HepG2 (cell line): ENCODE data around the gene BYSL. TPM values are rescaled to one million over a fixed set of nuclear protein-coding genes. Genes with fewer than 3 reads are reported as not detected.
A peak's percentile ranks its signal among the peaks of the same experiment; 100 is the strongest.

Source experiments
- ARNTL ChIP-seq: sonication (generic); formaldehyde crosslinking; IDR thresholded peaks from 2 replicates; pipeline ENCODE4 v1.4.0; 2020; ENCODE audit warnings: mild to moderate bottlenecking, missing genetic modification reagents
- BORCS8-MEF2B ChIP-seq: sonication (generic); formaldehyde crosslinking; IDR thresholded peaks from 2 replicates; pipeline ENCODE4 v1.8.0; 2022; ENCODE audit warnings: mild to moderate bottlenecking, missing genetic modification reagents
- ELF3 ChIP-seq: IDR thresholded peaks from 2 replicates; pipeline ENCODE4 v1.6.1; 2016; ENCODE audit warnings: missing genetic modification reagents, missing compliant biosample characterization
- EZH2 ChIP-seq: conservative IDR thresholded peaks from 2 replicates; pipeline ENCODE4 v1.6.1; 2012; ENCODE audit warnings: mild to moderate bottlenecking, low read depth, low read length, moderate library complexity
- FOSL2 ChIP-seq: sonication (generic); formaldehyde crosslinking; IDR thresholded peaks from 2 replicates; pipeline ENCODE4 v1.4.0; 2020; ENCODE audit warnings: missing genetic modification reagents
- HNRNPUL1 ChIP-seq: fragments of 200-400 bp; formaldehyde crosslinking; IDR thresholded peaks from 2 replicates; pipeline ENCODE4 v1.6.1; 2017; ENCODE audit warnings: low read depth, mild to moderate bottlenecking, low read length, moderate library complexity
- KLF12 ChIP-seq: sonication (generic); formaldehyde crosslinking; IDR thresholded peaks from 2 replicates; pipeline ENCODE4 v1.4.0; 2020; ENCODE audit warnings: missing genetic modification reagents, borderline replicate concordance
- NCOA1 ChIP-seq: sonication (generic); formaldehyde crosslinking; IDR thresholded peaks from 2 replicates; pipeline ENCODE4 v1.9.0; 2021; ENCODE audit warnings: missing genetic modification reagents
- NKX3-1 ChIP-seq: sonication (generic); formaldehyde crosslinking; IDR thresholded peaks from 2 replicates; pipeline ENCODE4 v1.5.0; 2020; ENCODE audit warnings: missing genetic modification reagents
- PHF8 ChIP-seq: sonication (generic); formaldehyde crosslinking; IDR thresholded peaks from 2 replicates; pipeline ENCODE4 v1.5.0; 2020; ENCODE audit warnings: missing genetic modification reagents
- POLR2AphosphoS5 ChIP-seq: IDR thresholded peaks from 2 replicates; pipeline ENCODE4 v1.6.1; 2012; ENCODE audit warnings: low read depth, low read length
- SNAPC2 ChIP-seq: sonication (generic); formaldehyde crosslinking; IDR thresholded peaks from 2 replicates; pipeline ENCODE4 v1.8.1; 2022; ENCODE audit warnings: mild to moderate bottlenecking, missing genetic modification reagents
- ZBTB37 ChIP-seq: sonication (generic); formaldehyde crosslinking; IDR thresholded peaks from 2 replicates; pipeline ENCODE4 v1.4.0; 2020; ENCODE audit warnings: mild to moderate bottlenecking, missing genetic modification reagents
- ZFP90 ChIP-seq: sonication (generic); formaldehyde crosslinking; IDR thresholded peaks from 2 replicates; pipeline ENCODE4 v1.8.0; 2022; ENCODE audit warnings: missing genetic modification reagents, mild to moderate bottlenecking, inconsistent platforms, borderline replicate concordance
- ZMAT5 ChIP-seq: sonication (generic); formaldehyde crosslinking; IDR thresholded peaks from 2 replicates; pipeline ENCODE4 v1.5.0; 2020; ENCODE audit warnings: mild to moderate bottlenecking, low read depth, missing genetic modification reagents, borderline replicate concordance
- ZNF160 ChIP-seq: sonication (generic); formaldehyde crosslinking; IDR thresholded peaks from 2 replicates; pipeline ENCODE4 v1.8.0; 2022; ENCODE audit warnings: mild to moderate bottlenecking, inconsistent platforms, missing genetic modification reagents
- ZNF350 ChIP-seq: sonication (generic); formaldehyde crosslinking; IDR thresholded peaks from 2 replicates; pipeline ENCODE4 v1.4.0; 2020; ENCODE audit warnings: mild to moderate bottlenecking, low read depth, missing genetic modification reagents, borderline replicate concordance
- ZNF513 ChIP-seq: sonication (generic); formaldehyde crosslinking; conservative IDR thresholded peaks from 2 replicates; pipeline ENCODE4 v1.5.0; 2020; ENCODE audit warnings: missing genetic modification reagents
- ZNF547 ChIP-seq: sonication (generic); formaldehyde crosslinking; IDR thresholded peaks from 2 replicates; pipeline ENCODE4 v1.5.1; 2020; ENCODE audit warnings: mild to moderate bottlenecking, missing genetic modification reagents
- ZNF629 ChIP-seq: sonication (generic); formaldehyde crosslinking; conservative IDR thresholded peaks from 2 replicates; pipeline ENCODE4 v1.5.0; 2020; ENCODE audit warnings: missing genetic modification reagents
- ZSCAN9 ChIP-seq: IDR thresholded peaks from 2 replicates; pipeline ENCODE4 v1.6.1; 2016; ENCODE audit warnings: borderline replicate concordance
- polyA plus RNA-seq, 8 experiments: library from polyadenylated mRNA; depleted of rRNA in 3 of 8; stranded (reverse) in 7 of 8; unstranded in 1 of 8; fragments of >200 nt; fragmentation: Illumina TruSeq in 4 of 8; extraction: Trizol in 4 of 8; gene quantifications; 2 replicates each; pipeline versions ENCODE4 v1.2.1 to v1.2.3, GENCODE V29; 2011 to 2016; ENCODE audit warnings: low read depth in 4 of 8, missing spikeins in 1 of 8, mixed read lengths in 1 of 8; ENCODE audit not compliant: insufficient read depth in 1 of 8
- total RNA-seq, 5 experiments: library from RNA; depleted of rRNA; stranded (reverse); fragments of >200 nt; fragmentation: Illumina TruSeq; extraction: Trizol; gene quantifications; 2 replicates each; pipeline ENCODE4 v1.2.3, GENCODE V29; 2016; ENCODE audit warnings: low read depth in 1 of 5
- TF ChIP-seq, protein P1 (sequence below): sonication (generic); formaldehyde crosslinking; IDR thresholded peaks from 2 replicates; pipeline ENCODE4 v1.4.0; 2020; ENCODE audit warnings: missing genetic modification reagents, borderline replicate concordance
- TF ChIP-seq, protein P2 (sequence below): sonication (generic); formaldehyde crosslinking; IDR thresholded peaks from 2 replicates; pipeline ENCODE4 v1.4.0; 2020; ENCODE audit warnings: missing genetic modification reagents
- TF ChIP-seq, protein P3 (sequence below): sonication (generic); formaldehyde crosslinking; conservative IDR thresholded peaks from 2 replicates; pipeline ENCODE4 v1.4.0; 2020; ENCODE audit warnings: missing genetic modification reagents

BYSL gene
- total and polyA plus RNA-seq, 2 of the 13 experiments (the other 11 are each of a cell fraction or from before 2014, with no cell fraction given) = 27.9 to 28.6 TPM

DNA sequence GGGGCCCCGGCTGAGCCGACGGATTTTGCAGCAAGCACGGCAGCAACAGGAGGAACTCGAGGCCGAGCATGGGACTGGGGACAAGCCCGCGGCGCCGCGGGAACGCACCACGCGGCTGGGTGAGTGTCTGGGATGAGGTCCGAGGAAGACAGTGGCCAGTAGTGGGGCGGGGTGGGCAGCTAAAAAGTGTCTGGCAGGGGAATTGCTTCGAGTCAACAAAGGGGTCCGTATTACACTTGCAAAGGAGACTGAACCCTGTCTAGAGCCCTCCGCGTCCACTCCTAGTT, 356 bp downstream of the BYSL start (continued):
- TF ChIP-seq, protein P1, sequence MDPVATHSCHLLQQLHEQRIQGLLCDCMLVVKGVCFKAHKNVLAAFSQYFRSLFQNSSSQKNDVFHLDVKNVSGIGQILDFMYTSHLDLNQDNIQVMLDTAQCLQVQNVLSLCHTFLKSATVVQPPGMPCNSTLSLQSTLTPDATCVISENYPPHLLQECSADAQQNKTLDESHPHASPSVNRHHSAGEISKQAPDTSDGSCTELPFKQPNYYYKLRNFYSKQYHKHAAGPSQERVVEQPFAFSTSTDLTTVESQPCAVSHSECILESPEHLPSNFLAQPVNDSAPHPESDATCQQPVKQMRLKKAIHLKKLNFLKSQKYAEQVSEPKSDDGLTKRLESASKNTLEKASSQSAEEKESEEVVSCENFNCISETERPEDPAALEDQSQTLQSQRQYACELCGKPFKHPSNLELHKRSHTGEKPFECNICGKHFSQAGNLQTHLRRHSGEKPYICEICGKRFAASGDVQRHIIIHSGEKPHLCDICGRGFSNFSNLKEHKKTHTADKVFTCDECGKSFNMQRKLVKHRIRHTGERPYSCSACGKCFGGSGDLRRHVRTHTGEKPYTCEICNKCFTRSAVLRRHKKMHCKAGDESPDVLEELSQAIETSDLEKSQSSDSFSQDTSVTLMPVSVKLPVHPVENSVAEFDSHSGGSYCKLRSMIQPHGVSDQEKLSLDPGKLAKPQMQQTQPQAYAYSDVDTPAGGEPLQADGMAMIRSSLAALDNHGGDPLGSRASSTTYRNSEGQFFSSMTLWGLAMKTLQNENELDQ (CRISPR knock-in tag) = no peak
- no peak for TF ChIP-seq NCOA1 (CRISPR knock-in tag)
- TF ChIP-seq, protein P2, sequence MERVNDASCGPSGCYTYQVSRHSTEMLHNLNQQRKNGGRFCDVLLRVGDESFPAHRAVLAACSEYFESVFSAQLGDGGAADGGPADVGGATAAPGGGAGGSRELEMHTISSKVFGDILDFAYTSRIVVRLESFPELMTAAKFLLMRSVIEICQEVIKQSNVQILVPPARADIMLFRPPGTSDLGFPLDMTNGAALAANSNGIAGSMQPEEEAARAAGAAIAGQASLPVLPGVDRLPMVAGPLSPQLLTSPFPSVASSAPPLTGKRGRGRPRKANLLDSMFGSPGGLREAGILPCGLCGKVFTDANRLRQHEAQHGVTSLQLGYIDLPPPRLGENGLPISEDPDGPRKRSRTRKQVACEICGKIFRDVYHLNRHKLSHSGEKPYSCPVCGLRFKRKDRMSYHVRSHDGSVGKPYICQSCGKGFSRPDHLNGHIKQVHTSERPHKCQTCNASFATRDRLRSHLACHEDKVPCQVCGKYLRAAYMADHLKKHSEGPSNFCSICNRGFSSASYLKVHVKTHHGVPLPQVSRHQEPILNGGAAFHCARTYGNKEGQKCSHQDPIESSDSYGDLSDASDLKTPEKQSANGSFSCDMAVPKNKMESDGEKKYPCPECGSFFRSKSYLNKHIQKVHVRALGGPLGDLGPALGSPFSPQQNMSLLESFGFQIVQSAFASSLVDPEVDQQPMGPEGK (CRISPR knock-in tag) = no peak
- TF ChIP-seq ZNF160 (CRISPR knock-in tag) = no peak
- TF ChIP-seq ZNF513 (CRISPR knock-in tag) = no peak
- no peak for TF ChIP-seq ZNF547
- TF ChIP-seq NKX3-1 (CRISPR knock-in tag) = no peak
- no peak for TF ChIP-seq ELF3
- TF ChIP-seq BORCS8-MEF2B (CRISPR knock-in tag) = no peak
- TF ChIP-seq ZSCAN9 (CRISPR knock-in tag) = no peak
- no peak for TF ChIP-seq EZH2
- TF ChIP-seq ARNTL (CRISPR knock-in tag) = no peak
- TF ChIP-seq, protein P3, sequence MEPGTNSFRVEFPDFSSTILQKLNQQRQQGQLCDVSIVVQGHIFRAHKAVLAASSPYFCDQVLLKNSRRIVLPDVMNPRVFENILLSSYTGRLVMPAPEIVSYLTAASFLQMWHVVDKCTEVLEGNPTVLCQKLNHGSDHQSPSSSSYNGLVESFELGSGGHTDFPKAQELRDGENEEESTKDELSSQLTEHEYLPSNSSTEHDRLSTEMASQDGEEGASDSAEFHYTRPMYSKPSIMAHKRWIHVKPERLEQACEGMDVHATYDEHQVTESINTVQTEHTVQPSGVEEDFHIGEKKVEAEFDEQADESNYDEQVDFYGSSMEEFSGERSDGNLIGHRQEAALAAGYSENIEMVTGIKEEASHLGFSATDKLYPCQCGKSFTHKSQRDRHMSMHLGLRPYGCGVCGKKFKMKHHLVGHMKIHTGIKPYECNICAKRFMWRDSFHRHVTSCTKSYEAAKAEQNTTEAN = no peak
- TF ChIP-seq HNRNPUL1 = no peak
- no peak for TF ChIP-seq ZMAT5
- no peak; the same call in 1 of the 2 replicates for TF ChIP-seq ZBTB37 (CRISPR knock-in tag)
- TF ChIP-seq ZNF350 = no peak
- no peak for TF ChIP-seq POLR2AphosphoS5
- TF ChIP-seq KLF12 (CRISPR knock-in tag) = no peak
- TF ChIP-seq PHF8 = no peak
- TF ChIP-seq SNAPC2 (CRISPR knock-in tag) = peak; percentile 13; the same call in 1 of the 2 replicates
- TF ChIP-seq ZFP90 (CRISPR knock-in tag) = no peak
- TF ChIP-seq FOSL2 (CRISPR knock-in tag) = no peak
- no peak for TF ChIP-seq ZNF629 (CRISPR knock-in tag)
